Osteoblast (primary cell): ENCODE data around the gene DNAJA2. TPM values are rescaled to one million over a fixed set of nuclear protein-coding genes. Genes with fewer than 3 reads are reported as not detected.
"Not testable (repeated sequence)": the region's sequence is repeated elsewhere in the genome, so short reads cannot be mapped to it uniquely, and the experiment has no call there.

Source experiments
- DNase-seq: peaks from one replicate; pipeline ENCODE4 v3.0.0; 2011; ENCODE audit warnings: low spot score, mixed read lengths; ENCODE audit not compliant: insufficient read length; ENCODE audit errors: missing footprints
- H2AFZ ChIP-seq: 2 replicates; pipeline ENCODE4 v1.6.0; 2011; ENCODE audit warnings: mild to moderate bottlenecking, low read length
- H3K27ac ChIP-seq: 2 replicates; pipeline ENCODE4 v1.5.1; 2011; ENCODE audit warnings: mild to moderate bottlenecking, low read depth, low read length, moderate library complexity
- H3K27me3 ChIP-seq: 2 replicates; pipeline ENCODE4 v1.6.0; 2012; ENCODE audit warnings: mild to moderate bottlenecking, control low read depth, inconsistent platforms, low read length, moderate library complexity; ENCODE audit not compliant: insufficient read depth
- H3K36me3 ChIP-seq: 2 replicates; pipeline ENCODE4 v1.5.1; 2011; ENCODE audit warnings: mild to moderate bottlenecking, low read length, control low read depth, moderate library complexity; ENCODE audit not compliant: insufficient read depth
- H3K4me1 ChIP-seq: 2 replicates; pipeline ENCODE4 v1.5.1; 2011; ENCODE audit warnings: mild to moderate bottlenecking, low read length, control low read depth, moderate library complexity; ENCODE audit not compliant: insufficient read depth
- H3K4me2 ChIP-seq: 2 replicates; pipeline ENCODE4 v1.6.0; 2011; ENCODE audit warnings: mild to moderate bottlenecking, low read length; ENCODE audit not compliant: insufficient read depth
- H3K4me3 ChIP-seq: fragments of 200-600 bp; sonication (generic); 3 replicates; pipeline ENCODE4 v1.5.1; 2012; ENCODE audit warnings: mild to moderate bottlenecking, low read length, inconsistent platforms; ENCODE audit not compliant: insufficient read depth
- H3K79me2 ChIP-seq: 2 replicates; pipeline ENCODE4 v1.6.0; 2012; ENCODE audit warnings: mild to moderate bottlenecking, low read length, control low read depth, inconsistent platforms; ENCODE audit not compliant: insufficient read depth
- H3K9me3 ChIP-seq: 2 replicates; pipeline ENCODE4 v1.5.1; 2011; ENCODE audit warnings: low read depth, low read length, control low read depth
- H4K20me1 ChIP-seq: 2 replicates; pipeline ENCODE4 v1.6.0; 2012; ENCODE audit warnings: mild to moderate bottlenecking, low read length, control low read depth; ENCODE audit not compliant: insufficient read depth
- total RNA-seq: library from RNA; depleted of rRNA; stranded (reverse); fragments of >200 nt; gene quantifications from 2 replicates; pipeline ENCODE4 v1.2.3, GENCODE V29; 2012
- TF ChIP-seq, protein P1 (sequence below): IDR thresholded peaks from 2 replicates; pipeline ENCODE4 v1.5.1; 2011; ENCODE audit warnings: mild to moderate bottlenecking, low read depth, low read length, moderate library complexity; ENCODE audit errors: extremely low read depth

Gene DNAJA2
- total RNA-seq, 1 donor = 83.2 TPM

DNA sequence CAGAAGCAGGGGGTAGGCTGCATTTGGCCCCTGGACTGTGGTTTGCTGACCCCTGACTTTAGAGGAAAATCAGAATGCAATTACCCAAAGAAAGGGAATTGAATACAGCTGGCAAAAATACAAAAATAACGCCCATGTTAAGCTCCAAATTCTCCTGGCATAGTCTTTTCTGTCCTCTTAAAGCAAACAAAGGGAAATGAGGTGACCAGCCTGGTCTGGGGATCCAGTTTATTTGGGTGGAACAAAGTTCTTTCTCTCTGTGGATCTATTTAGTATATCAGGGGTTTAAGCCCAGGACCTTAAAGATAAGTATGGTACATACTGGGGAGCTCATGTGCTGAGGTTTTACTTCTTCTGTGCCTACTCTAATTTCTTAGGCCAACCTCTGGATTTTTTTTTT, 23.5 kb downstream of the DNAJA2 start:
- TF ChIP-seq, protein P1, sequence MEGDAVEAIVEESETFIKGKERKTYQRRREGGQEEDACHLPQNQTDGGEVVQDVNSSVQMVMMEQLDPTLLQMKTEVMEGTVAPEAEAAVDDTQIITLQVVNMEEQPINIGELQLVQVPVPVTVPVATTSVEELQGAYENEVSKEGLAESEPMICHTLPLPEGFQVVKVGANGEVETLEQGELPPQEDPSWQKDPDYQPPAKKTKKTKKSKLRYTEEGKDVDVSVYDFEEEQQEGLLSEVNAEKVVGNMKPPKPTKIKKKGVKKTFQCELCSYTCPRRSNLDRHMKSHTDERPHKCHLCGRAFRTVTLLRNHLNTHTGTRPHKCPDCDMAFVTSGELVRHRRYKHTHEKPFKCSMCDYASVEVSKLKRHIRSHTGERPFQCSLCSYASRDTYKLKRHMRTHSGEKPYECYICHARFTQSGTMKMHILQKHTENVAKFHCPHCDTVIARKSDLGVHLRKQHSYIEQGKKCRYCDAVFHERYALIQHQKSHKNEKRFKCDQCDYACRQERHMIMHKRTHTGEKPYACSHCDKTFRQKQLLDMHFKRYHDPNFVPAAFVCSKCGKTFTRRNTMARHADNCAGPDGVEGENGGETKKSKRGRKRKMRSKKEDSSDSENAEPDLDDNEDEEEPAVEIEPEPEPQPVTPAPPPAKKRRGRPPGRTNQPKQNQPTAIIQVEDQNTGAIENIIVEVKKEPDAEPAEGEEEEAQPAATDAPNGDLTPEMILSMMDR = no peak
- Histone ChIP-seq H3K9me3 (no peaks in the 10 kb centered on the region), H3K79me2 (no peaks in the 10 kb centered on the region), H3K36me3 (peaks cover 3% of the 10 kb centered on the region), H3K4me1 (no peaks in the 10 kb centered on the region), H4K20me1 (no peaks in the 10 kb centered on the region), H2AFZ (no peak overlapping the region), H3K4me3 (no peak overlapping the region), H3K27ac (no peak overlapping the region), H3K4me2 (no peak overlapping the region), H3K27me3 (no peaks in the 10 kb centered on the region)
- DNase-seq = no peak

DNA sequence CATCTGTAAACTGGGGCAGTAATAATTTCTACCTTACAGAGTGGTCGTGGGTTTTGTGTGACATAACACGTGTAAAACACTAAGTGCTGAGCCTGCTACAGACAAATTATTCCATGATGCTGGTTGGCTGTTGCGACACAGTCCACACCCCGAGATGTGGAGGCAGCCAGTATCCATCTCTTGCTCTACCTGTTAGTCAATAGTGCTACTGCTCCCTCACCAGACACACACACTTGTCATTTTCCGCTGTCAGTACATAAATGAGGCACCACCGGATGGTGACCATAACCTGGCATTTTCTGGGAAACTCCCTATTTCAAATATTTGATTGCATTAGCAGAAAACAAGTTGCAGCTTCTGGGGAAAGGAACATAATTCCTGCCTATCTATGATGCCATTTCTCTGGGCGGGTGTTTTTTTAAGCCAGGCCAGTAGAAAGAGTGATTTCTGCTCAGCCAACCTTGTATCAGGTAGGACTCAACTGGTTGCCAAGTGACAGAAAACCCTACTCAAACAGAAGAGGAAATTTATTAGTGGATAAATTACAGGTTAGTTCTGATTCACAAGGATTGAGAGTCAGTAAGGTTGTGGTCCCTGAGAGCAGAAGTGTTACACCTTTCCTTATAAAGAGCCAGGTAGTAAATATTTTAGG, 24.1 kb downstream of the DNAJA2 start:
- H3K4me1 ChIP-seq = no peaks in the 10 kb centered on the region
- no peak overlapping the region for H2AFZ ChIP-seq
- no peaks in the 10 kb centered on the region for H3K79me2 ChIP-seq
- no peak overlapping the region for H3K4me3 ChIP-seq
- H3K36me3 ChIP-seq = no peaks in the 10 kb centered on the region
- TF ChIP-seq, protein P1 = no peak
- no peaks in the 10 kb centered on the region for H4K20me1 ChIP-seq
- no peaks in the 10 kb centered on the region for H3K9me3 ChIP-seq
- no peak for DNase-seq
- H3K27ac ChIP-seq = no peak overlapping the region
- H3K27me3 ChIP-seq = no peaks in the 10 kb centered on the region
- no peak overlapping the region for H3K4me2 ChIP-seq

DNA sequence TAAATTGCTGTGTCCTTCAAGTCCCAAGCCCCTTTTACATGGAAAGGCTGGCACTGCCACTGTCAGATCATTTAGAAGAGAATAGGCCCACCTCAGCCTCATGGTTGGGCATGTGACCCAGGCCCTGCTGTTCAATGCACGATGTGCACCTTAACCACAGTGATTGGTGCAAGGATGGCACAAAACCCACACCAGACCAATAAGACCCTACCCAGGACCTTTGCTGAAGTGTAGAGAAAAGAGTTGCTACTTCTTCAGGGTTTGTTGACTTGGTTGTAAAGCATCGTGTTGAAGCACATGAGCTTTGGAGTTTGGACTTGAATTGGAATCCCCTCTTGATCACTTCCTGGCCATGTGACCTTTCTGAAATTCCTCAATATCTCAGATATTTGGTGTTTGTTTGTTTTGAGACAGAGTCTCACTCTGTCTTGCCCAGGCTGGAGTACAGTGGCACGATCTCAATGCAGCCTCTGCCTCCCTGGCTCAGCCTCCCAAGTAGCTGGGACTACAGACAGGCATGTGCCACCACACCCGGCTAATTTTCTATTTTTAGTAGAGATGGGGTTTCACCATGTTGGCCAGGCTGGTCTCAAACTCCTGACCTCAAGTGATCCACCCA, 24.8 kb downstream of the DNAJA2 start:
- no peak overlapping the region for H2AFZ ChIP-seq
- H3K36me3 ChIP-seq = no peaks in the 10 kb centered on the region
- no peaks in the 10 kb centered on the region for H4K20me1 ChIP-seq
- no peak overlapping the region for H3K4me3 ChIP-seq
- no peak overlapping the region for H3K27ac ChIP-seq
- no peaks in the 10 kb centered on the region for H3K79me2 ChIP-seq
- H3K9me3 ChIP-seq = no peaks in the 10 kb centered on the region
- TF ChIP-seq, protein P1 = no peak
- H3K4me2 ChIP-seq = no peak overlapping the region
- no peaks in the 10 kb centered on the region for H3K27me3 ChIP-seq
- H3K4me1 ChIP-seq = no peaks in the 10 kb centered on the region
- no peak for DNase-seq

DNA sequence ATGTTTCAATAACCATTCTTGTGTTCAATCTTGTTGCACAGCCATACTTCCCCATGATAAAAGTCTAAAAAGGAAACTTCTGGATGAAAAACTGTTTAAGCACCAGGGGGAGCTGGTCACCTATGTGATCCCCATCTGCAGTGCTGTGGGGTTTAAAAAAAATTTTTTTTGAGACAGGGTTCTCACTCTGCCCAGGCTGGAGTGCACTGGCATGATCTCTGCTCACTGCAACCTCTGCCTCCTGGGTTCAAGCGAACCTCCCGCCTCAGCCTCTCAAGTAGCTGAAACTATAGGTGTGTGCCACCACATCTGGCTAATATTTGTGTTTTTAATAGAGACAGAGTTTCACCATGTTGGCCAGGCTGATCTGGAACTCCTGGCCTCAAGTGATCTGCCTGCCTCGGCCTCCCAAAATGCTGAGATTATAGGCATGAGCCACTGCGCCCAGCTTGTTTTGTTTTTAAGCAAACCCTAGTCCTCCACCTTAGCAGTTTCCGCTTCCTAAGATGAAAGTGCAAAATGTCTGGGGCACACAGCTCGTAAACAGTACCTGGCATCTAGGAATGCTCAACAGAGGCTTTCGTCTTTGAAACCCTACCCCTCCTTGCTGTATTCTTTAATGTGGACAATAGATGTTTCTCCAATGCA, 25.4 kb downstream of the DNAJA2 start:
- no peaks in the 10 kb centered on the region for H3K36me3 ChIP-seq
- H3K9me3 ChIP-seq = no peaks in the 10 kb centered on the region
- no peak overlapping the region for H3K4me2 ChIP-seq
- no peaks in the 10 kb centered on the region for H3K4me1 ChIP-seq
- H3K79me2 ChIP-seq = no peaks in the 10 kb centered on the region
- H3K27me3 ChIP-seq = no peaks in the 10 kb centered on the region
- DNase-seq = peak; percentile 65
- no peaks in the 10 kb centered on the region for H4K20me1 ChIP-seq
- H3K4me3 ChIP-seq = no peak overlapping the region
- TF ChIP-seq, protein P1 = peak; percentile 60
- H2AFZ ChIP-seq = no peak overlapping the region
- H3K27ac ChIP-seq = no peak overlapping the region

DNA sequence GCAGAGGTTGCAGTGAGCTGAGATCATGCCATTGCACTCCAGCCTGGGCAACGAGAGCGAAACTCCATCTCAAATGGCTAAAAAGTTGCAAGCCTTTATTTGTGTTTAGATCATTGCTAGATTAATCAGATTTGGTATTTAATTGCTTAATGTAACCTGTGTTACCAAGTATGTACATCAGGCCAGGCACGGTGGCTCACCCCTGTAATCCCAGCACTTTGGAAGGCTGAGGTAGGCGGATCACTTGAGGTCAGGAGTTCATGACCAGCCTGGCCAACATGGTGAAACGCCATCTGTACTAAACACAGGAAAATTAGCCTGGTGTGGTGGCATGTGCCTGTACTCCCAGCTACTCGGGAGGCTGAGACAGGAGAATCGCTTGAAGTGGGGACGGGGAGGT, 28.8 kb downstream of the DNAJA2 start:
- H3K27me3 ChIP-seq, H3K9me3 ChIP-seq, H3K4me3 ChIP-seq, H3K36me3 ChIP-seq, DNase-seq, H3K4me1 ChIP-seq, H3K27ac ChIP-seq, H4K20me1 ChIP-seq, H3K79me2 ChIP-seq, H3K4me2 ChIP-seq, H2AFZ ChIP-seq: not testable (repeated sequence)
